ENCODE measurements around the gene DKKL1. TPM values are rescaled to one million over a fixed set of nuclear protein-coding genes. Genes with fewer than 3 reads are reported as not detected.
A peak's percentile ranks its signal among the peaks of the same experiment; 100 is the strongest.

The DKKL1 gene
- total and polyA plus RNA-seq, 2 experiments from 2014 or later, result 0.76 to 2.9 TPM

DNA sequence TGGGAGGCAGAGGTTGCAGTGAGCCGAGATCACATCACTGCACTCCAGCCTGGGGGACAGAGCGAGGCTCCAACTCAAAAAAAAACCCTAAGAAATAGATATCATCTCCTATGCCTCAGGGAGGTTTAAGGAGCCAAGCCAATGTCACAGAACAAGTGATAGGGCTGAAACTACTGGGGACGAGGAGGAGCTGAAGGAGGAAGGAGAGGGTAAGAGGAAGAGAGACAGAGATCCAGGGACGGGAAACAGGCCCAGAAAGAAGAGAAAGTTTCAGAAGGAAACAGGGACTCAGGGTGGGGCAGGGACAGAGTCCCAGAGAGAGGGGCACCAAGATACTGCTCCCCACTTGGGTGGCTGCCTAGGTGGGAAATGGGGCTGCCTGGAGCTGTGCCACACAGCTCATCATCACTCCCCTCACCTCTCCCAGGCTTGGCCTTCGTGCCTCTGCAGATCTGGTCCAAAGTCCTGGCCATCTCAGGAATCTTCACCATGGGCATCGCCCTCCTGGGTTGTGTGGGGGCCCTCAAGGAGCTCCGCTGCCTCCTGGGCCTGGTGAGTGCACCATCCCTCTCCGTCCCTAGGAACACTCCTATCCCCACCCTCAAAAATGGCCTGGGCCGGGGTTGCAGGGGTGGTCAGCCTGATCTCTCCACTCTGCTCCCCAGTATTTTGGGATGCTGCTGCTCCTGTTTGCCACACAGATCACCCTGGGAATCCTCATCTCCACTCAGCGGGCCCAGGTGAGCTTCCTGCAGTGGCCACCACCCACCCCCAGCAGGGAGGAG lies 27.0 kb upstream of the DKKL1 start:
- H3K9me3 Mint-ChIP-seq, result no peaks in the 10 kb centered on the region; the same call in 2 of the 3 replicates
- DNase-seq (ENCODE audit: low spot score) (no peak), ATAC-seq (no peak)
- Histone ChIP-seq H3K4me2 (no peak overlapping the region), H3K9me2 (ENCODE audit: insufficient read depth) (no peaks in the 10 kb centered on the region), H3K27ac (ENCODE audit: low read depth) (no peak overlapping the region), H4K20me1 (replicated peaks; ENCODE audit: insufficient read depth) (peaks cover 8% of the 10 kb centered on the region; the same call in 1 of the 2 replicates), H3K4me3 (no peak overlapping the region), H3K27me3 (ENCODE audit: insufficient read depth) (peaks cover 24% of the 10 kb centered on the region), H2AFZ (no peak overlapping the region), H3K36me3 (ENCODE audit: insufficient read depth) (peaks cover 4% of the 10 kb centered on the region; the same call in 1 of the 2 replicates), H3K4me1 (ENCODE audit: insufficient read depth) (peaks cover 15% of the 10 kb centered on the region), H3K79me2 (replicated peaks; ENCODE audit: insufficient read depth) (no peaks in the 10 kb centered on the region), H3F3A (replicated peaks; ENCODE audit: low read depth) (peaks cover 10% of the 10 kb centered on the region; the same call in 1 of the 2 replicates)
- no peak overlapping the region for H3K27ac Mint-ChIP-seq
- peaks cover 19% of the 10 kb centered on the region for H3K36me3 Mint-ChIP-seq (ENCODE audit: low read depth)
- peaks cover 24% of the 10 kb centered on the region for H3K4me1 Mint-ChIP-seq
- H3K4me3 Mint-ChIP-seq, result peak overlapping the region; percentile 38; the same call in 2 of the 3 replicates
- TF ChIP-seq, protein P1, sequence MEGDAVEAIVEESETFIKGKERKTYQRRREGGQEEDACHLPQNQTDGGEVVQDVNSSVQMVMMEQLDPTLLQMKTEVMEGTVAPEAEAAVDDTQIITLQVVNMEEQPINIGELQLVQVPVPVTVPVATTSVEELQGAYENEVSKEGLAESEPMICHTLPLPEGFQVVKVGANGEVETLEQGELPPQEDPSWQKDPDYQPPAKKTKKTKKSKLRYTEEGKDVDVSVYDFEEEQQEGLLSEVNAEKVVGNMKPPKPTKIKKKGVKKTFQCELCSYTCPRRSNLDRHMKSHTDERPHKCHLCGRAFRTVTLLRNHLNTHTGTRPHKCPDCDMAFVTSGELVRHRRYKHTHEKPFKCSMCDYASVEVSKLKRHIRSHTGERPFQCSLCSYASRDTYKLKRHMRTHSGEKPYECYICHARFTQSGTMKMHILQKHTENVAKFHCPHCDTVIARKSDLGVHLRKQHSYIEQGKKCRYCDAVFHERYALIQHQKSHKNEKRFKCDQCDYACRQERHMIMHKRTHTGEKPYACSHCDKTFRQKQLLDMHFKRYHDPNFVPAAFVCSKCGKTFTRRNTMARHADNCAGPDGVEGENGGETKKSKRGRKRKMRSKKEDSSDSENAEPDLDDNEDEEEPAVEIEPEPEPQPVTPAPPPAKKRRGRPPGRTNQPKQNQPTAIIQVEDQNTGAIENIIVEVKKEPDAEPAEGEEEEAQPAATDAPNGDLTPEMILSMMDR (conservative IDR thresholded peaks at IDR 0.05; ENCODE audit: low read depth in 2 of 2), result no peak
- no peak for TF ChIP-seq JUNB (IDR thresholded peaks at IDR 0.05; ENCODE audit: unreplicated experiment)
- no peak for TF ChIP-seq ETS1 (IDR thresholded peaks at IDR 0.05)
- no peak for TF ChIP-seq CREB1 (CRISPR knock-in tag; IDR thresholded peaks at IDR 0.05; ENCODE audit: low read depth)
- no peak for TF ChIP-seq NANOG (IDR thresholded peaks at IDR 0.05; ENCODE audit: borderline replicate concordance)
- TF ChIP-seq ZNF114 (CRISPR knock-in tag; IDR thresholded peaks at IDR 0.05), result no peak
- TF ChIP-seq REST (IDR thresholded peaks at IDR 0.05; ENCODE audit: unreplicated experiment), result no peak
- TF ChIP-seq EZH2 (IDR thresholded peaks at IDR 0.05; ENCODE audit: low read depth, unreplicated experiment), result no peak
- TF ChIP-seq, protein P2, sequence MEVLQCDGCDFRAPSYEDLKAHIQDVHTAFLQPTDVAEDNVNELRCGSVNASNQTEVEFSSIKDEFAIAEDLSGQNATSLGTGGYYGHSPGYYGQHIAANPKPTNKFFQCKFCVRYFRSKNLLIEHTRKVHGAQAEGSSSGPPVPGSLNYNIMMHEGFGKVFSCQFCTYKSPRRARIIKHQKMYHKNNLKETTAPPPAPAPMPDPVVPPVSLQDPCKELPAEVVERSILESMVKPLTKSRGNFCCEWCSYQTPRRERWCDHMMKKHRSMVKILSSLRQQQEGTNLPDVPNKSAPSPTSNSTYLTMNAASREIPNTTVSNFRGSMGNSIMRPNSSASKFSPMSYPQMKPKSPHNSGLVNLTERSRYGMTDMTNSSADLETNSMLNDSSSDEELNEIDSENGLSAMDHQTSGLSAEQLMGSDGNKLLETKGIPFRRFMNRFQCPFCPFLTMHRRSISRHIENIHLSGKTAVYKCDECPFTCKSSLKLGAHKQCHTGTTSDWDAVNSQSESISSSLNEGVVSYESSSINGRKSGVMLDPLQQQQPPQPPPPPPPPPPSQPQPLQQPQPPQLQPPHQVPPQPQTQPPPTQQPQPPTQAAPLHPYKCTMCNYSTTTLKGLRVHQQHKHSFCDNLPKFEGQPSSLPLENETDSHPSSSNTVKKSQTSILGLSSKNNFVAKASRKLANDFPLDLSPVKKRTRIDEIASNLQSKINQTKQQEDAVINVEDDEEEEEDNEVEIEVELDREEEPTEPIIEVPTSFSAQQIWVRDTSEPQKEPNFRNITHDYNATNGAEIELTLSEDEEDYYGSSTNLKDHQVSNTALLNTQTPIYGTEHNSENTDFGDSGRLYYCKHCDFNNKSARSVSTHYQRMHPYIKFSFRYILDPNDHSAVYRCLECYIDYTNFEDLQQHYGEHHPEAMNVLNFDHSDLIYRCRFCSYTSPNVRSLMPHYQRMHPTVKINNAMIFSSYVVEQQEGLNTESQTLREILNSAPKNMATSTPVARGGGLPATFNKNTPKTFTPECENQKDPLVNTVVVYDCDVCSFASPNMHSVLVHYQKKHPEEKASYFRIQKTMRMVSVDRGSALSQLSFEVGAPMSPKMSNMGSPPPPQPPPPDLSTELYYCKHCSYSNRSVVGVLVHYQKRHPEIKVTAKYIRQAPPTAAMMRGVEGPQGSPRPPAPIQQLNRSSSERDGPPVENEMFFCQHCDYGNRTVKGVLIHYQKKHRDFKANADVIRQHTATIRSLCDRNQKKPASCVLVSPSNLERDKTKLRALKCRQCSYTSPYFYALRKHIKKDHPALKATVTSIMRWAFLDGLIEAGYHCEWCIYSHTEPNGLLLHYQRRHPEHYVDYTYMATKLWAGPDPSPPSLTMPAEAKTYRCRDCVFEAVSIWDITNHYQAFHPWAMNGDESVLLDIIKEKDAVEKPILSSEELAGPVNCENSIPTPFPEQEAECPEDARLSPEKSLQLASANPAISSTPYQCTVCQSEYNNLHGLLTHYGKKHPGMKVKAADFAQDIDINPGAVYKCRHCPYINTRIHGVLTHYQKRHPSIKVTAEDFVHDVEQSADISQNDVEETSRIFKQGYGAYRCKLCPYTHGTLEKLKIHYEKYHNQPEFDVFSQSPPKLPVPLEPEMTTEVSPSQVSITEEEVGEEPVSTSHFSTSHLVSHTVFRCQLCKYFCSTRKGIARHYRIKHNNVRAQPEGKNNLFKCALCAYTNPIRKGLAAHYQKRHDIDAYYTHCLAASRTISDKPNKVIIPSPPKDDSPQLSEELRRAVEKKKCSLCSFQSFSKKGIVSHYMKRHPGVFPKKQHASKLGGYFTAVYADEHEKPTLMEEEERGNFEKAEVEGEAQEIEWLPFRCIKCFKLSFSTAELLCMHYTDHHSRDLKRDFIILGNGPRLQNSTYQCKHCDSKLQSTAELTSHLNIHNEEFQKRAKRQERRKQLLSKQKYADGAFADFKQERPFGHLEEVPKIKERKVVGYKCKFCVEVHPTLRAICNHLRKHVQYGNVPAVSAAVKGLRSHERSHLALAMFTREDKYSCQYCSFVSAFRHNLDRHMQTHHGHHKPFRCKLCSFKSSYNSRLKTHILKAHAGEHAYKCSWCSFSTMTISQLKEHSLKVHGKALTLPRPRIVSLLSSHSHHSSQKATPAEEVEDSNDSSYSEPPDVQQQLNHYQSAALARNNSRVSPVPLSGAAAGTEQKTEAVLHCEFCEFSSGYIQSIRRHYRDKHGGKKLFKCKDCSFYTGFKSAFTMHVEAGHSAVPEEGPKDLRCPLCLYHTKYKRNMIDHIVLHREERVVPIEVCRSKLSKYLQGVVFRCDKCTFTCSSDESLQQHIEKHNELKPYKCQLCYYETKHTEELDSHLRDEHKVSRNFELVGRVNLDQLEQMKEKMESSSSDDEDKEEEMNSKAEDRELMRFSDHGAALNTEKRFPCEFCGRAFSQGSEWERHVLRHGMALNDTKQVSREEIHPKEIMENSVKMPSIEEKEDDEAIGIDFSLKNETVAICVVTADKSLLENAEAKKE (CRISPR knock-in tag; IDR thresholded peaks at IDR 0.05), result no peak
- TF ChIP-seq POLR2AphosphoS5 (IDR thresholded peaks at IDR 0.05; ENCODE audit: low read depth), result no peak
- no peak for TF ChIP-seq EZH2phosphoT487 (IDR thresholded peaks at IDR 0.05; ENCODE audit: unreplicated experiment)
- TF ChIP-seq STAT1 (IDR thresholded peaks at IDR 0.05; ENCODE audit: unreplicated experiment), result no peak
- no peak for TF ChIP-seq ZNF331 (CRISPR knock-in tag; IDR thresholded peaks at IDR 0.05; ENCODE audit: low read depth)
- peaks cover 44% of the 10 kb centered on the region for H3K27me3 Mint-ChIP-seq (ENCODE audit: insufficient read depth, low read depth, poor library complexity)

Data from GM23338 (cell line).